Mucosa of stomach (tissue), 1 donor: ENCODE measurements around the gene PITX3.

ENCODE experiments used
- H3K27me3 ChIP-seq: one replicate; pipeline ENCODE4 v1.7.0; 2013; ENCODE audit warnings: mild to moderate bottlenecking, low read length; ENCODE audit not compliant: control insufficient read depth, insufficient read depth
- H3K36me3 ChIP-seq: one replicate; pipeline ENCODE4 v1.7.0; 2013; ENCODE audit warnings: low read length; ENCODE audit not compliant: control insufficient read depth, insufficient read depth
- H3K4me1 ChIP-seq: one replicate; pipeline ENCODE4 v1.7.0; 2013; ENCODE audit warnings: mild to moderate bottlenecking, low read length; ENCODE audit not compliant: control insufficient read depth, insufficient read depth
- H3K4me3 ChIP-seq: one replicate; pipeline ENCODE4 v1.7.0; 2013; ENCODE audit warnings: low read length
- H3K9ac ChIP-seq: one replicate; pipeline ENCODE4 v1.7.0; 2013; ENCODE audit warnings: mild to moderate bottlenecking, low read length, moderate library complexity
- H3K9me3 ChIP-seq: one replicate; pipeline ENCODE4 v1.7.0; 2013; ENCODE audit warnings: mild to moderate bottlenecking, low read length, moderate library complexity; ENCODE audit not compliant: control insufficient read depth
- donor health status: Pancreatic carcinoma.

PITX3 gene

DNA sequence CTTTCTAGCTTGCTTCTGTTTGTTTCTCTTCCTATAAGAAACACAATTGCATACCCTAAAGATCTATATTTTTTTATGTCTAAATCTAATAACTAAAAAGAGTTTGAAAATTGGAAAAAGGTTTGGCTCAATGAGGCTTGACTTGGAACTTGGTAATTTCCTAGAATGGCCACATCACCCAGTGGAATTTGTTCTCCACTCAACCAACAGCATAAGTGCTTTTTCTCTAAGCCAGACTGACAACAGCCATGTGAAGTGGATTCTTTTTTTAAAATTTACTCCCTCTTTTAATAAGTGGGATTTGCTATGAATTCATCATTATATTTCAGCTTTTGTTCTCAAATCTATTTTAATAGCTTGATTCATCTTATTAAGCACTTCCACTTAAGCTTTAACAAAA is 37.8 kb upstream of the PITX3 start:
- Histone ChIP-seq H3K36me3 (no peaks in the 10 kb centered on the region), H3K27me3 (no peaks in the 10 kb centered on the region), H3K4me3 (no peak overlapping the region), H3K9ac (no peak overlapping the region), H3K9me3 (no peaks in the 10 kb centered on the region), H3K4me1 (no peaks in the 10 kb centered on the region)

DNA sequence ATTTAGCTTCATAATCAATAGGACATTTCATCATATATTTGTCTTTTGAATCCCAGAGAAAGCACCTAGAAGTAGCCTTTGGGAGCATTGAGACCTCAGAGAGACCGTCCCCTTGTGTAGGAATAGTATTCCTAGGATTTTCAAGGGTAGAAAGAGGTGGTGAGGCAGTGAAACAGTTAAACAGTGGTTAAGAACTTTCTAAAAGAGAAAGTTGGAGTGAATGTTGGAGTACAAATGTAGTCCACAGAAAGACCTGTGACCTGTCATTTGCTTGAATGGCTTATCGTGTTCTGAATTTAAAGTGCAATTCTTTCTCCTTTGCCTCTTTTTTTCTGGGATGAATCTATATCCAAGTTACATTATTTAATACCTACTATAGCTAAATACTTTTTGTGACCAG is 34.0 kb upstream of the PITX3 start:
- no peaks in the 10 kb centered on the region for H3K4me1 ChIP-seq

DNA sequence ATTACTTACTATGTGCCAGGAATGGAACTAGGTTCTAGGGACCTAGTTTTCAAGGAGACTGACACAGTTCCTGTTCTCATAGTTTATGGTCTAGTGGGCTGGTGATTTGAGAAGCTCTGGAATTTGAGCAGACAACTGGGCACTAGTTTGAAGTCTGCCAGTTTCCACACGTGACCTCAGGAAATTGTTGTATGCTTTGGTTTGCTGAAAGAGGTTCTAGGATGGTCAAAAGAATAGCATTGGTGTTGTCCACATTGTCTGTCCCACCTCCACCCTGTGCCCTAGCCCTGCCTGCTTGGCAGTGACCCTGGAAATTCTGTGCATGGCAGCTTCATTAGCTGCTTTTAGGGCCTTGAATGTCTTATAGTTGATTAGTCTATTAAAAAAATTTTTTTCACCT is 32.8 kb upstream of the PITX3 start:
- no peaks in the 10 kb centered on the region for H3K27me3 ChIP-seq
- no peaks in the 10 kb centered on the region for H3K36me3 ChIP-seq
- no peaks in the 10 kb centered on the region for H3K4me1 ChIP-seq
- no peak overlapping the region for H3K9ac ChIP-seq
- H3K9me3 ChIP-seq = no peaks in the 10 kb centered on the region
- H3K4me3 ChIP-seq = no peak overlapping the region

More for the DNA sequence above, 34.0 kb upstream of the PITX3 start:
- H3K4me3 ChIP-seq = no peak overlapping the region
- no peaks in the 10 kb centered on the region for H3K36me3 ChIP-seq
- no peak overlapping the region for H3K9ac ChIP-seq
- H3K9me3 ChIP-seq = no peaks in the 10 kb centered on the region
- H3K27me3 ChIP-seq = no peaks in the 10 kb centered on the region

DNA sequence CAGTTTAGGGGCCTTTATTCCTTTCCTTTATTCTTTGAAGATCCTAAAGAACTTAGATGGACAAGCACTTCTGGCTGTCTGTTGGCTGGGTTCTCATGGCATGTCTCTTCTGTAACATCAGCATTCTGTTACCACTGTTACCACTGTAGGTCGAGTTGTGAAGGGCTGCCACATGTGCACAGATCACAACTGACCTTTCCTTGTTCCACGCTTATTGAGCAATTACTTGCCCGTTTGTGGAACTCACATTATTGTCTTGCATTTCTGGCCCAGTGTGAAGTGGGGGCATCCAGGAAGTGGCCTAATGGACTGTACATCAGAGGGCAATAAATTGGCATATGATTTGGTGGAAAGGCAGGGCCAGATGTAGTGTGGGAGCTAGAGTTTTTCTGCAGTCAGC is 27.7 kb upstream of the PITX3 start:
- peaks cover 5% of the 10 kb centered on the region for H3K4me1 ChIP-seq
- no peaks in the 10 kb centered on the region for H3K9me3 ChIP-seq
- no peak overlapping the region for H3K4me3 ChIP-seq
- no peaks in the 10 kb centered on the region for H3K27me3 ChIP-seq
- H3K9ac ChIP-seq = no peak overlapping the region
- no peaks in the 10 kb centered on the region for H3K36me3 ChIP-seq

DNA sequence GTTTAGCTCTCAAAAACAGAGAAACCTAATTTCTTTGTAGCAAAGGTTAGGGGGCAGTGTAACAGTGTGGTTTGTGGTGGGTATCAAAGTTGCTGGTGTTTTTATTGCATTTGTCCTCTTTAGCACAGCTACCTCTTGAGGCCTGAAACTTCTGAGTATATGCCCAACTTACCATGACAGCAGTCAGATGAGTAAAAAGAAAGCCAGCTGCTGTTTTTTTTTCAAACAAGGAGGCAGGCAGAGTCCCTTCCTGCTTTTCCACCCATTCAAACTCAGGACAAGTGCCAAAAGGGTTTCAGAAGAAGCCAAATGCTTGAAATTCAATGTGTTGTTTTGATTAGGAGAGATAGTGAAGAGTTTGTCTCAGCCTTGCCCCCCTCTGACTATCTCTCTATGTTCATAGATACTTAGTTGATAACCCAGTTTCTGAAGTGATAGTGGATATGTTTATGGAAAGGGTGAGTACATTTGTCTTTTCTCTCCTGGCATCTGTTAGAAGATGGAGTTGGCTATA is 27.1 kb upstream of the PITX3 start:
- H3K36me3 ChIP-seq = no peaks in the 10 kb centered on the region
- H3K9ac ChIP-seq = no peak overlapping the region
- no peaks in the 10 kb centered on the region for H3K9me3 ChIP-seq
- no peaks in the 10 kb centered on the region for H3K27me3 ChIP-seq
- H3K4me3 ChIP-seq = no peak overlapping the region
- H3K4me1 ChIP-seq = peaks cover 5% of the 10 kb centered on the region

DNA sequence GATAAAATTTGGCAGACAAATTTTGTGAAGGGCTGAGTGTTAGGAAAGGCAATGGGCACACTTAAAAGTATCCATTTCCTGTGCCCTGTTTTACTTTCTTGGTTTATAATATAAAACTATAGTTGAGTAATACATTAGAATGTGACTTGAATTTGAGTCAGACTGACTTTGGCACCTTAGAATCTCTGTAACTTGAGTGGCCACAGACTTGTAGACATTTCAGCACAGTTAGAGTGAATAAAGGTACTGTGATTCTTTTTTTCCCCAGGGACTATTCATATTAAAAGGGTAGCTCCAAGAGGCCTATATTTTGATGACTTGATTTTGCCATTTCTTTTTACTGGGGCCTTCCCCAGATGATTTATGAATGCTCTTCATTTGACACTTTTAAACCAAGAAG is 26.4 kb upstream of the PITX3 start:
- Histone ChIP-seq H3K9ac (no peak overlapping the region), H3K4me1 (peaks cover 5% of the 10 kb centered on the region)

DNA sequence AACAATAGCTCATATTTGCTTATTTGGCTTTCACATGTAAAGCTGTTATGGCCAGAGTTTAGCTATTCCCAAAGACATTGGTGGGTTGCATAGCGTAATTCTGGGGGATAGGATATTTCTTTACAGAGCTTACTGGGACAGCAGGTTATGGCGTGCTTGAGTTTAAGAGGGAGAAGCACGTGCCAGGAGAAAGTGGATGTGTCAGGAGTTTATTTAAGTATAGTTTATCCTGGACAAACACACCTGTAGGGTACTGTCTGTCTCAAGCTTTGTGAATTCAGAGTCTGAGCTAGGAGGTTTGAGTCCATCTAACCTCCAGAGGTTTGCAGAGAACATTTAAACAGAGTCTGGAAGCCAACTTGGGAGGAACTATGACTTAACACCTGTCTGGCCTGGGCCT is 25.4 kb upstream of the PITX3 start:
- H3K9ac ChIP-seq = no peak overlapping the region
- no peaks in the 10 kb centered on the region for H3K9me3 ChIP-seq
- no peaks in the 10 kb centered on the region for H3K36me3 ChIP-seq
- no peak overlapping the region for H3K4me3 ChIP-seq
- no peaks in the 10 kb centered on the region for H3K27me3 ChIP-seq
- peaks cover 5% of the 10 kb centered on the region for H3K4me1 ChIP-seq

More for the DNA sequence above, 26.4 kb upstream of the PITX3 start:
- Histone ChIP-seq H3K27me3 (no peaks in the 10 kb centered on the region), H3K36me3 (no peaks in the 10 kb centered on the region), H3K4me3 (no peak overlapping the region), H3K9me3 (no peaks in the 10 kb centered on the region)

DNA sequence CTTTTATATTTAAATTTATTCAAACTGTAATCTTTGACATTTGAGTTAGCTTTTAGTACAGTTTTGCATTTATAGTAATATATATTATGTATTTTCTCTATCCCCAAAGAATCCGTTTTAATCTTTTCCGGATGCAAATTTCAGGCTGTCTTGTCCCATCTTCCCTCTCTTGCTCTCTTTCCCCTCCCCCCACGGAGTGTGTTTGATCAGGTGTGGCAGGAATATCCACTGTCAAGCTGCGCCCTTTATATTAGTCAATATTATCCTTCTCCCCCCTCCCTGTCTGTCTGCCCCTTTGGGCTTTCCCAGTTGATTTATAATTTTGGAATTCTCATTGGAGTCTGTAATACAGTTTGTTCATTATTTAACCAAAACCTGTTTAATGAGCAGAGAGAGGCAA is 23.1 kb upstream of the PITX3 start:
- Histone ChIP-seq H3K4me1 (peaks cover 5% of the 10 kb centered on the region), H3K36me3 (peaks cover 4% of the 10 kb centered on the region), H3K27me3 (no peaks in the 10 kb centered on the region), H3K9ac (no peak overlapping the region), H3K4me3 (no peak overlapping the region), H3K9me3 (no peaks in the 10 kb centered on the region)

DNA sequence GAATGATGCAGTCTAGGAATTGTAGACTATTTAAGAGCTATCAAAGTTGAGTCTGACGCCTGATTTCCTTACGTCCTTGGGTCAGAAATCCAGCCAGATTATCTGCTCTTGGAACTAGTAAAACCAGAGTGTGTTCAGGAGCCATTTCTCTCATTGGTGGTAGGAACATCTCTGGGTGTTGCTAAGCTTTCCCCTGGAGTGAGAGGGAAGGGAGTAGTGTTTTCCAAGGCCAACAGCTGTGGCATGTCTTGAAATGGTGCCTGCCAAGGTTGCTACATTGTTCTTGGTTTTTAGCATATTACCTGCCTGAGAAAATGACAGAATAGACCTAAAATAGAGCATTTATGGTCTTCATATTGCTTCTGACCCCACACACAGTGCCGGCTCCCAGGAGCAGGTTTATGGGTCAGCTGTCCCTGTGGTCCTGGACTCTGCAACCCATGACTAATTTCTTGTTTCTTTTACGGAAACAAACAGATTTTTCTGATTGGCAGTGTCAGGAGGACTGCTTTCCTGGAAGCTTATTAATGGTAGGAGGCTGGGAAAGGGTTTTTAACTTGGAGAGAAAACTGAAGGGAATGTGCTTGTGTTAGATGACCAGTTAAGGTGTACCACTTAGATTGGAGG is 21.5 kb upstream of the PITX3 start:
- Histone ChIP-seq H3K4me3 (no peak overlapping the region), H3K36me3 (peaks cover 4% of the 10 kb centered on the region), H3K9me3 (no peaks in the 10 kb centered on the region), H3K4me1 (peaks cover 5% of the 10 kb centered on the region), H3K9ac (no peak overlapping the region), H3K27me3 (no peaks in the 10 kb centered on the region)

DNA sequence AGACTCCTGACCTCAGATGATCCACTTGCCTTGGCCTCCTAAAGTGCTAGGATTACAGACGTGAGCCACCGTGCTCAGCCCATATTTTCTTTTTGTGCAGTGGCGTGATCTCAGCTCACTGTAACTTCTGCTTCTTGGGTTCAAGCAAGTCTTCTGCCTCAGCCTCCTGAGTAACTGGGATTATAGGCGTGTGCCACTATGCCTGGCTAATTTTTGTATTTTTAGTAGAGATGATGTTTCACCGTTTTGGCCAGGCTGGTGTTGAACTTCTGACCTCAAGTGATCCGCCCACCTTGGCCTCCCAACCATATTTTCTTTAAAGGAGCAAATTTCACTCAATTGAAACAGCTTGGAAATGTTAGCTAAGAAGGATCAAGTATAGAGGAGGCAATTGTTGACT is 20.5 kb upstream of the PITX3 start:
- Histone ChIP-seq H3K9ac (no peak overlapping the region), H3K36me3 (peaks cover 4% of the 10 kb centered on the region), H3K4me1 (peaks cover 5% of the 10 kb centered on the region), H3K27me3 (no peaks in the 10 kb centered on the region), H3K4me3 (no peak overlapping the region), H3K9me3 (no peaks in the 10 kb centered on the region)

DNA sequence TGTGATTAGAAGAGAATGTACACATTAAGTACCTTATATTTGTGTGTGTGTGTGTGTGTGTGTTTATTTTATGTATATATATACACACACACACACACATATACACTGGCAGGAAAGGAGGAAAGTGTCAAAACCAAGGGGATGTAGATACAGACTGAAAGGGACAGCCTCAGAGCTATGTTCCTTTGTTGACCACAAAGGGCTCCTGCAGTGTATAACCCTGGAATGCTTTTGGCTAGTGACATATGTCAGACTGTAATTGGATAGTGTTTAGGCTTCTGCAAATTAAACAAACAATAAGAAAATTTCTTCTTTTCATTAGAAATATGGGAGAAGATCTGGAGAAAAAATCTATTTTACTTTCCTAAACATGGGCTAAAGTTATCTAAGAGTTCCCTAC is 19.9 kb upstream of the PITX3 start:
- Histone ChIP-seq H3K4me1 (peaks cover 5% of the 10 kb centered on the region), H3K9me3 (no peaks in the 10 kb centered on the region), H3K27me3 (no peaks in the 10 kb centered on the region), H3K4me3 (no peak overlapping the region), H3K9ac (no peak overlapping the region), H3K36me3 (peaks cover 4% of the 10 kb centered on the region)

DNA sequence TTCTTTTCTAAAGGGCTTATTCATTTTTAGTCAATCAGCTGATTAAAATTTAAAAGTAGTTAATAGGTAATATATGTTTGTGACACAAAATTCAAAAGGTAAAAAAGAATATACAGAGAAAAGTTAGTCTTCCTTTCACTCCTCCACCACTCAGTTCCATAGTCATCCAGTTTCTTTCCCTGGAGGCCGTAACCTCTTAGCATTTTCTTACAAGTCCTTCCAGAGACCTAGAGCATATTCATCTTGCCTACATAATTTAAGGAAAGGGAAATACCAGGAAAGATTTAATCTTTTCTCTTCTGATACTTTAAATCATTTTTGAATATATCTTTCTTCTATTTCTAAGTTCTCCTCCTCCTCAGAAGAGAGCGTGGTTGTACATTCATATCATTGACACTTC is 14.1 kb upstream of the PITX3 start:
- Histone ChIP-seq H3K4me1 (no peaks in the 10 kb centered on the region), H3K9ac (no peak overlapping the region), H3K36me3 (peaks cover 4% of the 10 kb centered on the region), H3K9me3 (no peaks in the 10 kb centered on the region), H3K27me3 (no peaks in the 10 kb centered on the region), H3K4me3 (no peak overlapping the region)

DNA sequence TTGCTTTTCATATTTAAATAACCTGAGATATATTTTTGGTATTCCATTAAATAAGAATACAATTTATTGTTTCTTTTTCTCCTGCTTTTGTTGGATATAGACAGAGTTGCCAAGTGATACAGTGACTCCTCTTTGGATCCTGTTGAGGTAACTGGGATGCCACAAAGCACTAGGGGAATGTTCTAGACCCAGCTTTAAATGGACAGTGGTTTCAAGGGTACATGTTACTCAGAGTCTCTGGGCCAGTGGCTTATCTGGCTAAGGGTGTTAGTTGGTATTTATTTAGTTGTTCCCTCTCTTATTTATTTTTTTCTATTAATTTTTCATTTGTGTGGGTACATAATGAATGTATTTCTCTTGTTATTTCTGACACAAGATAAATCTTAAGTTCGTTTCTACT is 13.1 kb upstream of the PITX3 start:
- H3K36me3 ChIP-seq = no peaks in the 10 kb centered on the region
- H3K9ac ChIP-seq = no peak overlapping the region
- no peaks in the 10 kb centered on the region for H3K9me3 ChIP-seq

More for the DNA sequence above, 13.1 kb upstream of the PITX3 start:
- Histone ChIP-seq H3K4me1 (no peaks in the 10 kb centered on the region), H3K4me3 (no peak overlapping the region), H3K27me3 (no peaks in the 10 kb centered on the region)
